Measurements from ENCODE around the gene KCNH6. TPM values are rescaled to one million over a fixed set of nuclear protein-coding genes. Genes with fewer than 3 reads are reported as not detected.
A peak's percentile ranks its signal among the peaks of the same experiment; 100 is the strongest.

The KCNH6 gene
- total RNA-seq, 1 experiment from 2014 or later, result 1.6 TPM

DNA sequence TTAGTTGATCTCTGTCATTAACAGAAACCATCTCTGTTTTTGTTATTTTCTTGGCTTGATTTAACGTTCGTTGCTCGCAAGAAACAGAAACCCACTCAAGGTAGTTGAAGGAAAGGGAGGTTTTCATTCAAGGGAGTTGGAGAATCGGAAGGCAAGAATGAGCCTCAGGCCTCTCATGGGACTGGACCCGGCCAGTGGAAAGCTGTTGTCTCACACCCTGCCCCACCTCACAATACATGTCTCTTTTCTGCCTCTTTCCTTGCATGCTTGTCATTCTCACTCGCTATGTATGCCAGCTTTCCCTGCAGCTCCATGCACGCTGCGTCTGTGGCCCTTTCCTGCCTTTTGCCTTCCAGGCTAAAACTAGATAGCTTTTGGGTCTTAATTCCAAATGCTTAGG, 45.4 kb downstream of the KCNH6 start:
- no peak overlapping the region for H3K9ac ChIP-seq (ENCODE audit: extremely low read depth, insufficient read length, low read length)
- no peaks in the 10 kb centered on the region for H3K4me1 ChIP-seq (ENCODE audit: insufficient read depth, low read length)
- no peak overlapping the region for H2BK120ac ChIP-seq (ENCODE audit: low read depth, low read length, poor library complexity, severe bottlenecking)
- Mint-ChIP-seq H3K27ac (peak overlapping the region in 2 of 3 experiments; percentile 71 to 92; a peak in 5 of 7 replicates), H3K4me3 (no peak overlapping the region), H3K36me3 (ENCODE audit: insufficient read depth in 1 of 3, low read depth in 3 of 3) (no peaks in the 10 kb centered on the region; a peak in 1 of 7 replicates), H3K4me1 (no peaks in the 10 kb centered on the region), H3K9me3 (no peaks in the 10 kb centered on the region), H3K27me3 (ENCODE audit: low read depth) (no peaks in the 10 kb centered on the region)
- H2BK5ac ChIP-seq (ENCODE audit: insufficient read length, low read length), result no peak overlapping the region
- H3T11ph ChIP-seq (ENCODE audit: low read length), result no peak overlapping the region
- no peak overlapping the region for H3K18ac ChIP-seq (ENCODE audit: insufficient read length, low read depth, low read length)
- no CpG with 5 or more reads among the region's 8 CpGs for WGBS (ENCODE audit: extremely low coverage, insufficient read length, low lambda C conversion rate)
- no peaks in the 10 kb centered on the region for H3K27me3 ChIP-seq (ENCODE audit: insufficient read depth, low read length)
- H2AK5ac ChIP-seq (ENCODE audit: insufficient read length, low read length), result no peak overlapping the region
- H4K8ac ChIP-seq (replicated peaks; ENCODE audit: insufficient read length, low read depth, low read length), result no peak overlapping the region
- no peak overlapping the region for H2BK12ac ChIP-seq (ENCODE audit: insufficient read length, low read depth, low read length)
- no peak overlapping the region for H3K14ac ChIP-seq (ENCODE audit: insufficient read depth, low read length)
- no peak overlapping the region for H3K4ac ChIP-seq (ENCODE audit: low read depth, low read length)
- H3K9me3 ChIP-seq (ENCODE audit: control insufficient read depth, low read depth, low read length), result no peaks in the 10 kb centered on the region
- no peak overlapping the region for H3K56ac ChIP-seq (ENCODE audit: insufficient read length, low read depth, low read length)
- no peak for DNase-seq
- H2BK15ac ChIP-seq (ENCODE audit: low read depth, low read length), result no peak overlapping the region
- H2BK20ac ChIP-seq (ENCODE audit: low read depth, low read length, poor library complexity, severe bottlenecking), result no peak overlapping the region
- no peaks in the 10 kb centered on the region for H4K20me1 ChIP-seq (ENCODE audit: control insufficient read depth, insufficient read depth, insufficient read length)
- no peaks in the 10 kb centered on the region for H3K23me2 ChIP-seq (ENCODE audit: insufficient read length, low read depth, low read length, poor library complexity, severe bottlenecking)
- H3K23ac ChIP-seq (ENCODE audit: insufficient read length, low read depth, low read length), result no peak overlapping the region
- H3K27ac ChIP-seq (ENCODE audit: insufficient read length, low read depth, low read length), result no peak overlapping the region
- no peak overlapping the region for H4K91ac ChIP-seq (ENCODE audit: insufficient read length, low read depth, low read length)
- peaks cover 2% of the 10 kb centered on the region for H3K79me1 ChIP-seq (ENCODE audit: insufficient read depth, low read depth, low read length, poor library complexity, severe bottlenecking)
- TF ChIP-seq, protein P1, sequence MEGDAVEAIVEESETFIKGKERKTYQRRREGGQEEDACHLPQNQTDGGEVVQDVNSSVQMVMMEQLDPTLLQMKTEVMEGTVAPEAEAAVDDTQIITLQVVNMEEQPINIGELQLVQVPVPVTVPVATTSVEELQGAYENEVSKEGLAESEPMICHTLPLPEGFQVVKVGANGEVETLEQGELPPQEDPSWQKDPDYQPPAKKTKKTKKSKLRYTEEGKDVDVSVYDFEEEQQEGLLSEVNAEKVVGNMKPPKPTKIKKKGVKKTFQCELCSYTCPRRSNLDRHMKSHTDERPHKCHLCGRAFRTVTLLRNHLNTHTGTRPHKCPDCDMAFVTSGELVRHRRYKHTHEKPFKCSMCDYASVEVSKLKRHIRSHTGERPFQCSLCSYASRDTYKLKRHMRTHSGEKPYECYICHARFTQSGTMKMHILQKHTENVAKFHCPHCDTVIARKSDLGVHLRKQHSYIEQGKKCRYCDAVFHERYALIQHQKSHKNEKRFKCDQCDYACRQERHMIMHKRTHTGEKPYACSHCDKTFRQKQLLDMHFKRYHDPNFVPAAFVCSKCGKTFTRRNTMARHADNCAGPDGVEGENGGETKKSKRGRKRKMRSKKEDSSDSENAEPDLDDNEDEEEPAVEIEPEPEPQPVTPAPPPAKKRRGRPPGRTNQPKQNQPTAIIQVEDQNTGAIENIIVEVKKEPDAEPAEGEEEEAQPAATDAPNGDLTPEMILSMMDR (conservative IDR thresholded peaks at IDR 0.05), result no peak
- peaks cover 3% of the 10 kb centered on the region; the same call in 1 of the 2 replicates for H3K79me2 ChIP-seq (ENCODE audit: insufficient read depth, low read length)
- no peak overlapping the region for H2AFZ ChIP-seq (ENCODE audit: low read length)
- no peak overlapping the region for H4K5ac ChIP-seq (ENCODE audit: insufficient read length, low read depth, low read length)
- no peak overlapping the region for H3K4me2 ChIP-seq (ENCODE audit: insufficient read depth, insufficient read length, low read length)

All from H9 (cell line).